Activated CD4-positive, alpha-beta memory T cell treated with anti-CD3 and anti-CD28 coated beads for 36 hours (primary cell): Measurements from ENCODE around the gene EIF6. TPM values are rescaled to one million over a fixed set of nuclear protein-coding genes. Genes with fewer than 3 reads are reported as not detected.

Source experiments
- CTCF ChIA-PET: fragments of 350-600 bp; sonication (Branson Sonifier 250); formaldehyde crosslinking; loops from one replicate; lab custom pipeline; 2021; ENCODE audit warnings: antibody characterized with exemption, inconsistent platforms; lab: Charles Lee
- POLR2A ChIA-PET: fragments of 350-600 bp; sonication (Branson Sonifier 250); formaldehyde crosslinking; loops from one replicate; lab custom pipeline; 2021; ENCODE audit warnings: antibody characterized with exemption; lab: Charles Lee
- DNase-seq: peaks from one replicate; pipeline ENCODE4 v3.0.0-alpha.2; 2020
- H3K27ac Mint-ChIP-seq: one replicate; pipeline ENCODE4 v1.8.0; 2021; ENCODE audit warnings: mixed read lengths
- H3K27me3 Mint-ChIP-seq: one replicate; pipeline ENCODE4 v1.8.0; 2021; ENCODE audit warnings: mixed read lengths
- H3K36me3 Mint-ChIP-seq: one replicate; pipeline ENCODE4 v1.8.0; 2021; ENCODE audit warnings: mixed read lengths
- H3K4me1 Mint-ChIP-seq: one replicate; pipeline ENCODE4 v1.8.0; 2021; ENCODE audit warnings: low read depth, mixed read lengths
- H3K4me3 Mint-ChIP-seq: one replicate; pipeline ENCODE4 v1.8.0; 2021; ENCODE audit warnings: mild to moderate bottlenecking, mixed read lengths
- H3K9me3 Mint-ChIP-seq: one replicate; pipeline ENCODE4 v1.8.0; 2021; ENCODE audit warnings: mixed read lengths
- intact Hi-C: fragments of 100-400 bp; cut with micrococcal nuclease; formaldehyde crosslinking; loops from one replicate; pipeline ENCODE4 v1.15.1; 2023
- total RNA-seq, 2 experiments: library from RNA; stranded (reverse); gene quantifications; one replicate each; pipeline ENCODE4 v1.2.3, GENCODE V29; 2021

The EIF6 gene
- total RNA-seq, 2 experiments from 2014 or later, result 115 to 120 TPM

DNA sequence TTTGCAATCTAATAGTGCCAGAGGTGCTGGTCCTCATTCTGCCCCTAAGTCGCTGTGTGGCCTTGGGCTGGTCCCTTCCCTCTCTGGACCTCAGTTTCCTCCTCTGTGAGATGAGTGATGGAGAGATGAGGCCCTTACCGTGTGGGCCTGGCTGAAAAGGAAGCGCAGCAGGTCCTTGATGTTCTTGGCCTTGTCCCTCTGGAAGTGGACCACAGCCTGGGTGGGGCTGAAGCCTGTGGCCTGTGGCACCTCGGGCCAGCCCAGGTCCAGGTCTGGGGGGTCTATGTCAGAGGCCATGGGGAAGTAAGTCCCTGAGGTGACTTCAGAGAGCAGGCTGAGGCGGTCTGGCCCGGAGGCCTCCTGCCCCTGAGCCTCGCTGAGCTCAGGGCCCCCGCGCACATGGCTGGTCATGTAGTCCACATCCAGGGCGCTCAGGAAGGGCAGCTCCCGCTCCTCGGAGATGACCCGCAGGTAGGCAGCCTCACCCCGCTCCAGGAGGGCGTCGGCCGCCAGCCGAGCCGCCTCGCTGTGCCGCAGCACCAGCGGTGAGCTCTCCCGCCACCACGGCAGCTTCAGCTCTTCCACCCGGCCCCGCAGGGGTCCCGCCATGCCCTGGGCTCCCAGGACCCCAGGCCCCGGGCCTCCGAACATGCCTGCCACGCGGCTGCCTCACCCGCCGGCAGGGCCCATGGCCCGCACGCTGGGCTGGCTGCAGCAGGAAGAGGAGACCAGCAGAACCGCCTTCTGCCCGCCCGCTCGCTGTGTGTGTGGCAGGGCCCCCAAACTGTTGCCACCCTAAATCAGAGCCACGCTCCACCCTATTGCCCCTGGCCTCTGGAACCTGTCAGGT is 7.3 kb upstream of the EIF6 start, which contains the start of gene FAM83C:
Gene FAM83C (minus strand): TSS at position 772 of the 850 bp plus-strand sequence. CDS start 121 bp downstream, at position 651.
- ChIA-PET CTCF (no interaction called here), POLR2A (no interaction called here)
- no peak within 1 kb of the TSS for H3K4me3 Mint-ChIP-seq
- H3K4me1 Mint-ChIP-seq, result no peaks in the 10 kb centered on the region
- H3K27ac Mint-ChIP-seq, result no peak within 1 kb of the TSS
- intact Hi-C loops, result no loop called here
- no peaks in the 10 kb centered on the region for H3K36me3 Mint-ChIP-seq
- no peaks in the 10 kb centered on the region for H3K9me3 Mint-ChIP-seq
- DNase-seq, result no peak
- H3K27me3 Mint-ChIP-seq, result peaks cover 4% of the 10 kb centered on the region

GRCh38 chr20:35290887-35291417 is 6.4 kb upstream of the EIF6 start:
- Mint-ChIP-seq H3K27me3 (peaks cover 4% of the 10 kb centered on the region), H3K9me3 (no peaks in the 10 kb centered on the region), H3K27ac (no peak overlapping the region), H3K36me3 (no peaks in the 10 kb centered on the region), H3K4me3 (no peak overlapping the region), H3K4me1 (peaks cover 2% of the 10 kb centered on the region)
- CTCF ChIA-PET, result interaction anchor here (0.8 to 2.2 kb wide), 2 partner anchors 13 to 39 kb away, joined by 3 to 7 read pairs; no protein-coding TSS in a partner anchor
- intact Hi-C loops, result no loop called here
- DNase-seq, result no peak
- POLR2A ChIA-PET, result no interaction called here

- Mint-ChIP-seq H3K27ac (no peak overlapping the region), H3K27me3 (peaks cover 4% of the 10 kb centered on the region), H3K4me1 (peaks cover 7% of the 10 kb centered on the region), H3K9me3 (no peaks in the 10 kb centered on the region), H3K36me3 (no peaks in the 10 kb centered on the region), H3K4me3 (no peak overlapping the region)
- CTCF ChIA-PET, result interaction anchor here (0.8 to 2.2 kb wide), 2 partner anchors 14 to 39 kb away, joined by 3 to 7 read pairs; no protein-coding TSS in a partner anchor
- intact Hi-C loops, result no loop called here
- POLR2A ChIA-PET, result no interaction called here
- no peak for DNase-seq
Measured at GRCh38 chr20:35290186-35290886, 5.8 kb upstream of the EIF6 start.

DNA sequence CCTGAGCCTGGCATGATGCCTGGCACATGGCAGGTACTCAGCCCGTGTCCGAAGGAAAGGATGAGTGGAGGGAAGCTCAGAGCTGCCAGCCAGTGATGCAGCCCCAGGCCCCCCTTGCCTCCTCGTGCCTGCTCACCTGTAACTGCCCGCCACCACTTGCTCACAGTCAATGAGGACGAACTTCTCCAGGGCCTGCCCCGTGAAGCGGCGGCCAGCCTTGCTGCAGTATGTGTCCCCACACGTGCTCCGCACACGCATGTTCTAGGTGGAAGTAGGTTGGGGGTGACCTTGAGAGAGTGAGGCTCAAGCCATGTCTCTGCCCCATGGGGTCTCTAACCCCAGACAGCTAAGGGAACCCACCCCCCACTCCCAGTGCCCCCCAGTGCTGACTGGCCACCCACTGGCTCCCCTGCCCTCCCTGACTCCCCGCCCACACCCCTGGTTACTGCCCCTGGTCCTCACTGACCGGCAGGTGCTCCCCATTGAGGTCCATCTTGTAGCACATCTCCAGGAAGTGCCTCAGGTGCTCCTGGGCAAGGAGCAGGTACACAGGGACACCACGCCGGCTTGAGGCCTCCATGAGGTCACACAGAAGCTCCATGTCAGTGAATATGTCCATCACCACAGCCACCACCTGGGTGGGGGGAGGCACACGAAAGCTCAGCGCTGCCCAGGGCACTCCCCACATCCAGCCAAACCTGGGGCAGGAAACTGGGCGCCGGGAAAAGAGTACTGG is 3.9 kb upstream of the EIF6 start:
- no peak for DNase-seq
- POLR2A ChIA-PET, result no interaction called here
- H3K9me3 Mint-ChIP-seq, result no peaks in the 10 kb centered on the region
- CTCF ChIA-PET, result interaction anchor here (0.6 to 2.2 kb wide), 4 partner anchors 16 to 41 kb away, joined by 3 to 7 read pairs (median 4); no protein-coding TSS in a partner anchor
- H3K4me3 Mint-ChIP-seq, result no peak overlapping the region
- intact Hi-C loops, result loop anchor here (10.0 kb wide), 1 partner anchor 56 kb away; no protein-coding TSS in a partner anchor
- peaks cover 4% of the 10 kb centered on the region for H3K36me3 Mint-ChIP-seq
- H3K4me1 Mint-ChIP-seq, result peaks cover 16% of the 10 kb centered on the region
- H3K27me3 Mint-ChIP-seq, result peaks cover under 1% of the 10 kb centered on the region
- no peak overlapping the region for H3K27ac Mint-ChIP-seq

DNA sequence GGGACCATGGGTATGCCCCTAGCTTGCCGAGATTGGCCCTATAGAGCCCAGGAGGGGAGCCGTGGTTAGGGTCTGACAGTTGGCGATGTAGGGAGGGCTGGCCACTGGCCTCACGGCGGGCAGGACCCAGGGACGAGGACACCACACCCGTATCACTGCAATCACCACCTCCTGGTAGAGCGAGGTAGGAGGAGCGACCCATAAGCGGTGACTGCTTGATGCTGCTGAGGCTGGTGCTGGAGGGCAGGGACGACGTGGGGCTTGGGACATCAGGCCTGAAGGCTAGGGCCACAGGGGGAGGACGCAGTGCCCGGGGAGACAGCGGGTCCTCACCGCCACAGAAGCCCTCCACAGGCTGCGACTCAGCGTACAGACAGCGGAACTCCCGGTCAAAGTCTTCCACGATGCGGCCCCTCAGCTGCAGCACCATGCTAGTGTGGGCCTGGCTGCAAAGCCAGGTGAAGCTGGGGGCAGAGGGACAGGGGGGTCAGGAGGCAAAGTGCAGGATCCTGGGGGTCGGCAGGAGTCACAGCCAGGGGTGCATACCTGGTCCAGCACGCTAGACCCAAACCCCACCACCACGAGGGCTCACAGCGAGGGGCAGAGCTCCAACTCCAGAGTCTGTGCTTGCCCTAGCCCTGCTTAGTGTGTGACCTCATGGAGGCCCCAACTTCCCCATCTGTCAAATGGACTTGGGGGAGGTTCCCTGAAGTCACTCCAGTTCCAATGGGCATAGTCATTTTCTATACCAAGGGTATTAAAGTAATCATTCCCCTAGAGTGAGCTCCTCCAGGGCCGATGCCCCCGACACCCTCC is 3.1 kb upstream of the EIF6 start:
- H3K27ac Mint-ChIP-seq, result no peak overlapping the region
- no peaks in the 10 kb centered on the region for H3K9me3 Mint-ChIP-seq
- no peaks in the 10 kb centered on the region for H3K27me3 Mint-ChIP-seq
- intact Hi-C loops, result loop anchor here (10.0 kb wide), 1 partner anchor 57 kb away; no protein-coding TSS in a partner anchor
- ChIA-PET CTCF (interaction anchor here (0.6 kb wide), 1 partner anchor 17 kb away, joined by 3 read pairs; no protein-coding TSS in a partner anchor), POLR2A (no interaction called here)
- H3K4me1 Mint-ChIP-seq, result peaks cover 20% of the 10 kb centered on the region
- H3K36me3 Mint-ChIP-seq, result peaks cover 4% of the 10 kb centered on the region
- no peak overlapping the region for H3K4me3 Mint-ChIP-seq
- DNase-seq, result no peak

DNA sequence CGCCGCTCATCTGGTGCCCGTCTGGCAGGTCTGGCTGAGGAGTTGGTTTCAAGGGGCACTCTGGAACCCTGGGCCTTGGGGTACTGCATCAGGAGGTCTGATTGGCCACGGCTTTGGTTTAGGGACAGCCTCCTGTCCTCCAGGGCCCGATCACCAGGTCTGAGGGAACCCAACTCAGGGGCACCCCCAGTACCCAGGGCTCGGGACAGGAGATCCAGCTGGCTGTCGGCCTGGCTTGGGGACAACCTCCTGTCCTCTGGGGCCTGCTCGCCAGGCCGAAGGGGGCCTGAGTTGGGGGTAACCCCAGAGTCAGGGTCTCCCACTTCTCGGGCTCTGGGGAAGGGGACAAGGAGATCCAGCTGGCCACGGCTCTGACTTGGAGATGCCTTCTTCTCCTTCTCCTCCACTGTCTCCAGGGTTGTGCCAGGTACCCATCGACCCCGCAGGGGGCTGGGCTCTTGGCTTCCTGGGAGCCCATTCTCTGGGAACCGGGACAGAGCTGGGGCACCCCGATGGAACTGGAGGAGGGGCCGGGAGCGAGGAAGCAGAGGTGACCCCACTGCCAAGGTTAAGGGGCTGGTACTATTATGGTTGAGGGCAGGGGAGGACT is 2.4 kb upstream of the EIF6 start:
- H3K36me3 Mint-ChIP-seq, result peaks cover 9% of the 10 kb centered on the region
- H3K27me3 Mint-ChIP-seq, result no peaks in the 10 kb centered on the region
- DNase-seq, result no peak
- no peaks in the 10 kb centered on the region for H3K9me3 Mint-ChIP-seq
- ChIA-PET CTCF (no interaction called here), POLR2A (no interaction called here)
- H3K4me1 Mint-ChIP-seq, result peaks cover 20% of the 10 kb centered on the region
- no peak overlapping the region for H3K4me3 Mint-ChIP-seq
- intact Hi-C loops, result loop anchor here (10.0 kb wide), 1 partner anchor 58 kb away; no protein-coding TSS in a partner anchor
- no peak overlapping the region for H3K27ac Mint-ChIP-seq

- CTCF ChIA-PET, result interaction anchor here (0.6 kb wide), 1 partner anchor 17 kb away, joined by 3 read pairs; no protein-coding TSS in a partner anchor
- H3K36me3 Mint-ChIP-seq, result peaks cover 12% of the 10 kb centered on the region
Measured at GRCh38 chr20:35286077-35286898, 1.7 kb upstream of the EIF6 start.

GRCh38 chr20:35285806-35286076 is 1.2 kb upstream of the EIF6 start:
- CTCF ChIA-PET, result interaction anchor here (0.6 kb wide), 1 partner anchor 17 kb away, joined by 3 read pairs; no protein-coding TSS in a partner anchor
- intact Hi-C loops, result loop anchor here (2.0 to 10.0 kb wide), 2 partner anchors 17 to 59 kb away; no protein-coding TSS in a partner anchor
- Mint-ChIP-seq H3K27ac (peak overlapping the region; percentile 14), H3K36me3 (peaks cover 12% of the 10 kb centered on the region), H3K4me3 (peak overlapping the region; percentile 78), H3K4me1 (peaks cover 20% of the 10 kb centered on the region), H3K9me3 (no peaks in the 10 kb centered on the region), H3K27me3 (no peaks in the 10 kb centered on the region)
- POLR2A ChIA-PET, result no interaction called here
- peak; percentile 25 for DNase-seq

More at GRCh38 chr20:35286077-35286898, 1.7 kb upstream of the EIF6 start:
- peak overlapping the region; percentile 78 for H3K4me3 Mint-ChIP-seq
- POLR2A ChIA-PET, result no interaction called here
- DNase-seq, result no peak
- intact Hi-C loops, result loop anchor here (10.0 kb wide), 1 partner anchor 59 kb away; no protein-coding TSS in a partner anchor
- no peaks in the 10 kb centered on the region for H3K9me3 Mint-ChIP-seq
- peak overlapping the region; percentile 14 for H3K27ac Mint-ChIP-seq
- H3K27me3 Mint-ChIP-seq, result no peaks in the 10 kb centered on the region
- peaks cover 20% of the 10 kb centered on the region for H3K4me1 Mint-ChIP-seq

- Mint-ChIP-seq H3K36me3 (peaks cover 18% of the 10 kb centered on the region), H3K27me3 (no peaks in the 10 kb centered on the region), H3K27ac (peak overlapping the region; percentile 64), H3K4me3 (peak overlapping the region; percentile 78), H3K9me3 (no peaks in the 10 kb centered on the region), H3K4me1 (peaks cover 21% of the 10 kb centered on the region)
- DNase-seq, result no peak
- intact Hi-C loops, result loop anchor here (2.0 to 10.0 kb wide), 2 partner anchors 18 to 60 kb away; no protein-coding TSS in a partner anchor
- ChIA-PET POLR2A (interaction anchor here (0.7 to 2.1 kb wide), 3 partner anchors 12 to 21 kb away, joined by 3 to 15 read pairs (median 3); no protein-coding TSS in a partner anchor), CTCF (interaction anchor here (1.1 to 3.4 kb wide), 4 partner anchors 19 to 169 kb away, joined by 6 to 20 read pairs (median 7); no protein-coding TSS in a partner anchor)
Measured at GRCh38 chr20:35284992-35285805, 627 bp upstream of the EIF6 start.
